ENCODE measurements around the gene PDE6H. TPM values are rescaled to one million over a fixed set of nuclear protein-coding genes. Genes with fewer than 3 reads are reported as not detected.

The PDE6H gene
- total RNA-seq, 1 donor from 2014 or later = not detected

DNA sequence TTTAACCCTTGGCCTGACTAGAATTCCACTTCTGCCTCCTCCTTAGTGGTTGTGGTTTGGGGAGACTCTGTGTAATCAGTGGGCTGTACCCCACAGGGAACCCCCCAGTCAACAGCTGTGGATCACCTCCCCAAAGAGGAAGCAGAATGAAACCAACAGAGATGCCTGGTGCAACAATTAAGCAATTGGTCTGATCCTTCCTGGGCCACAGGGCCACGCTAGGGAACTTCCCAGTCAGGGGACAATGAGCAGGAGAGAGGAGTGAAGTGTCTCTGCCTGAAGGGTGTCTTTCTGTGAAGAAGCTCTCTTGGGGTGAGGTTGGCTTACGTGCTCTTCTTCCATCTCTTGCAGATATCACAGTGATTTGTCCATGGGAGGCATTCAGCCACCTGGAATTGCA, 8.2 kb downstream of the PDE6H start:
- H3K27ac ChIP-seq = no peak overlapping the region
- no peak overlapping the region for H2AFZ ChIP-seq (replicated peaks)
- Mint-ChIP-seq H3K9me3 (no peaks in the 10 kb centered on the region), H3K27me3 (ENCODE audit: insufficient read depth, low read depth) (no peaks in the 10 kb centered on the region), H3K4me1 (no peaks in the 10 kb centered on the region), H3K27ac (no peak overlapping the region), H3K36me3 (no peaks in the 10 kb centered on the region), H3K4me3 (no peak overlapping the region)
- DNase-seq (ENCODE audit: low spot score) = no peak
- no peak overlapping the region for H3K4me3 ChIP-seq
- TF ChIP-seq EZH2phosphoT487 (IDR thresholded peaks at IDR 0.05) (no peak), EZH2 (IDR thresholded peaks at IDR 0.05) (no peak), CTCF (IDR thresholded peaks at IDR 0.05) (no peak)
- H3K79me2 ChIP-seq (ENCODE audit: low read depth) = no peaks in the 10 kb centered on the region
- H4K20me1 ChIP-seq (ENCODE audit: low read depth) = no peaks in the 10 kb centered on the region
- H3K4me1 ChIP-seq = no peaks in the 10 kb centered on the region
- H3K27me3 ChIP-seq = no peaks in the 10 kb centered on the region
- no peak overlapping the region for H3K9ac ChIP-seq
- no peaks in the 10 kb centered on the region for H3F3A ChIP-seq (ENCODE audit: low read depth)
- no peaks in the 10 kb centered on the region for H3K36me3 ChIP-seq
- no peaks in the 10 kb centered on the region for H3K9me3 ChIP-seq (ENCODE audit: low read depth)
- no peak overlapping the region for H3K4me2 ChIP-seq

GRCh38 chr12:14982562-14982961, 9.7 kb downstream of the PDE6H start:
- Mint-ChIP-seq H3K4me3 (no peak overlapping the region), H3K27ac (no peak overlapping the region), H3K4me1 (no peaks in the 10 kb centered on the region), H3K36me3 (no peaks in the 10 kb centered on the region), H3K27me3 (ENCODE audit: insufficient read depth, low read depth) (no peaks in the 10 kb centered on the region), H3K9me3 (no peaks in the 10 kb centered on the region)
- Histone ChIP-seq H3K36me3 (no peaks in the 10 kb centered on the region), H3K27ac (no peak overlapping the region), H2AFZ (replicated peaks) (no peak overlapping the region), H3K4me3 (no peak overlapping the region), H3K27me3 (no peaks in the 10 kb centered on the region), H3K4me1 (no peaks in the 10 kb centered on the region), H3K9ac (no peak overlapping the region), H3K4me2 (no peak overlapping the region), H3K9me3 (ENCODE audit: low read depth) (no peaks in the 10 kb centered on the region), H4K20me1 (ENCODE audit: low read depth) (no peaks in the 10 kb centered on the region), H3K79me2 (ENCODE audit: low read depth) (no peaks in the 10 kb centered on the region), H3F3A (ENCODE audit: low read depth) (no peaks in the 10 kb centered on the region)
- TF ChIP-seq CTCF (IDR thresholded peaks at IDR 0.05) (no peak), EZH2 (IDR thresholded peaks at IDR 0.05) (no peak), EZH2phosphoT487 (IDR thresholded peaks at IDR 0.05) (no peak)
- no peak for DNase-seq (ENCODE audit: low spot score)

GRCh38 chr12:14982991-14983390, 10.1 kb downstream of the PDE6H start:
- H3K4me3 ChIP-seq = no peak overlapping the region
- no peak overlapping the region for H3K4me2 ChIP-seq
- H3K9me3 ChIP-seq (ENCODE audit: low read depth) = no peaks in the 10 kb centered on the region
- no peaks in the 10 kb centered on the region for H3K9me3 Mint-ChIP-seq
- no peaks in the 10 kb centered on the region for H4K20me1 ChIP-seq (ENCODE audit: low read depth)
- no peaks in the 10 kb centered on the region for H3K79me2 ChIP-seq (ENCODE audit: low read depth)
- H3K9ac ChIP-seq = no peak overlapping the region
- no peaks in the 10 kb centered on the region for H3K36me3 ChIP-seq
- H3F3A ChIP-seq (ENCODE audit: low read depth) = no peaks in the 10 kb centered on the region
- no peaks in the 10 kb centered on the region for H3K36me3 Mint-ChIP-seq
- no peaks in the 10 kb centered on the region for H3K4me1 ChIP-seq
- H3K4me3 Mint-ChIP-seq = no peak overlapping the region
- H3K27me3 Mint-ChIP-seq (ENCODE audit: insufficient read depth, low read depth) = no peaks in the 10 kb centered on the region
- no peaks in the 10 kb centered on the region for H3K27me3 ChIP-seq
- TF ChIP-seq CTCF (IDR thresholded peaks at IDR 0.05) = no peak
- TF ChIP-seq EZH2 (IDR thresholded peaks at IDR 0.05) = no peak
- TF ChIP-seq EZH2phosphoT487 (IDR thresholded peaks at IDR 0.05) = no peak
- DNase-seq (ENCODE audit: low spot score) = no peak
- no peak overlapping the region for H3K27ac Mint-ChIP-seq
- H3K4me1 Mint-ChIP-seq = no peaks in the 10 kb centered on the region
- no peak overlapping the region for H2AFZ ChIP-seq (replicated peaks)
- no peak overlapping the region for H3K27ac ChIP-seq

All from neural progenitor cell (in vitro differentiated cells).